CD4-positive, alpha-beta T cell treated with Interleukin-15 for 1 hour (primary cell): ENCODE results near the gene RREB1.

Experiments used
- DNase-seq: peaks from one replicate; pipeline ENCODE4 v3.0.0-alpha.2; 2020

RREB1 gene

GRCh38 chr6:7098993-7099392 is 8.8 kb upstream of the RREB1 start:
- no peak for DNase-seq

- no peak for DNase-seq
Observed at GRCh38 chr6:7100072-7100752, 7.5 kb upstream of the RREB1 start.

- DNase-seq: no peak
Observed at GRCh38 chr6:7100753-7101081, 7.0 kb upstream of the RREB1 start.

- no peak for DNase-seq
Observed at GRCh38 chr6:7101290-7101689, 6.5 kb upstream of the RREB1 start.

- DNase-seq: no peak
Observed at GRCh38 chr6:7104752-7105151, 3.0 kb upstream of the RREB1 start.

GRCh38 chr6:7106215-7106751 is 1.5 kb upstream of the RREB1 start:
- no peak for DNase-seq

- DNase-seq: peak; percentile 70
Observed at GRCh38 chr6:7106752-7107577, 796 bp upstream of the RREB1 start.

- peak; percentile 21 for DNase-seq
Observed at GRCh38 chr6:7108196-7108963, 619 bp downstream of the RREB1 start.

GRCh38 chr6:7108964-7109836 is 1.4 kb downstream of the RREB1 start:
- DNase-seq: peak; percentile 29

- no peak for DNase-seq
Observed at GRCh38 chr6:7110092-7110792, 2.5 kb downstream of the RREB1 start.

- no peak for DNase-seq
Observed at GRCh38 chr6:7111095-7111690, 3.4 kb downstream of the RREB1 start.

GRCh38 chr6:7112171-7112570 is 4.4 kb downstream of the RREB1 start:
- no peak for DNase-seq

- DNase-seq: peak; percentile 69
Observed at GRCh38 chr6:7112741-7113313, 5.1 kb downstream of the RREB1 start.

GRCh38 chr6:7114744-7115458 is 7.1 kb downstream of the RREB1 start:
- DNase-seq: no peak

- DNase-seq: no peak
Observed at GRCh38 chr6:7115543-7116231, 7.9 kb downstream of the RREB1 start.

- no peak for DNase-seq
Observed at GRCh38 chr6:7119272-7119801, 11.6 kb downstream of the RREB1 start.

- no peak for DNase-seq
Observed at GRCh38 chr6:7121700-7122241, 14.0 kb downstream of the RREB1 start.

- no peak for DNase-seq
Observed at GRCh38 chr6:7122684-7123083, 14.9 kb downstream of the RREB1 start.

- no peak for DNase-seq
Observed at GRCh38 chr6:7124114-7124513, 16.4 kb downstream of the RREB1 start.
